ENCODE results near the gene SLC12A1. TPM values are rescaled to one million over a fixed set of nuclear protein-coding genes. Genes with fewer than 3 reads are reported as not detected.

Gene SLC12A1
- total RNA-seq, 6 experiments from 2014 or later, result 1.2 to 2.1 TPM; not detected in 4

DNA sequence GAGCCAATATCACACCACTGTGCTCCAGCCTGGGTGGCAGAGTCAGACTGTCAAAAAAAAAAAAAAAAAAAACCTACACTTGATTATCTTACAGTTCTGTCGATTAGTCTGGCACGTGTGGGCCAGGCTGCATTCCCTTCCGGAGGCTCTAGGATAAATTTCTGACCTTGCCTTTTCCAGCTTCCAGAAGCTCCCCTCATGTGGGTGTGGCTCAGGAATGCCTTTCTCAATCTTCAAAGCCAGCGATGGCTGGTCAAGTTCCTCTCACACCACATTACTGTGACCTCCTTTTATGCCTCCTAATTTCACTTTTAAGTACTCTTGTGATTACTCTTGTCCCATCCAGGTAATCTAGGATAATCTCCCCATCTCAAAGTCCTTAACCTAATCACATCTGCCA is 66.9 kb downstream of the SLC12A1 start:
- DNase-seq, result no peak
- TF ChIP-seq, protein P1, sequence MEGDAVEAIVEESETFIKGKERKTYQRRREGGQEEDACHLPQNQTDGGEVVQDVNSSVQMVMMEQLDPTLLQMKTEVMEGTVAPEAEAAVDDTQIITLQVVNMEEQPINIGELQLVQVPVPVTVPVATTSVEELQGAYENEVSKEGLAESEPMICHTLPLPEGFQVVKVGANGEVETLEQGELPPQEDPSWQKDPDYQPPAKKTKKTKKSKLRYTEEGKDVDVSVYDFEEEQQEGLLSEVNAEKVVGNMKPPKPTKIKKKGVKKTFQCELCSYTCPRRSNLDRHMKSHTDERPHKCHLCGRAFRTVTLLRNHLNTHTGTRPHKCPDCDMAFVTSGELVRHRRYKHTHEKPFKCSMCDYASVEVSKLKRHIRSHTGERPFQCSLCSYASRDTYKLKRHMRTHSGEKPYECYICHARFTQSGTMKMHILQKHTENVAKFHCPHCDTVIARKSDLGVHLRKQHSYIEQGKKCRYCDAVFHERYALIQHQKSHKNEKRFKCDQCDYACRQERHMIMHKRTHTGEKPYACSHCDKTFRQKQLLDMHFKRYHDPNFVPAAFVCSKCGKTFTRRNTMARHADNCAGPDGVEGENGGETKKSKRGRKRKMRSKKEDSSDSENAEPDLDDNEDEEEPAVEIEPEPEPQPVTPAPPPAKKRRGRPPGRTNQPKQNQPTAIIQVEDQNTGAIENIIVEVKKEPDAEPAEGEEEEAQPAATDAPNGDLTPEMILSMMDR (IDR thresholded peaks at IDR 0.05), result no peak
- no peak for TF ChIP-seq POLR2A (IDR thresholded peaks at IDR 0.05)
- no peaks in the 10 kb centered on the region for H3K27me3 ChIP-seq
- WGBS (ENCODE audit: insufficient coverage, low coverage, low lambda C conversion rate, missing lambda C conversion rate), result 48% methylated on average over 4 of the region's 4 CpGs
- H3K4me3 ChIP-seq, result no peak overlapping the region
- H3K27ac ChIP-seq, result no peak overlapping the region
- intact Hi-C loops (cut with DNase I), result no loop called here
- H3K4me1 ChIP-seq, result no peaks in the 10 kb centered on the region
- H3K36me3 ChIP-seq, result no peaks in the 10 kb centered on the region
- H3K9me3 ChIP-seq, result no peaks in the 10 kb centered on the region
- no peak for ATAC-seq

DNA sequence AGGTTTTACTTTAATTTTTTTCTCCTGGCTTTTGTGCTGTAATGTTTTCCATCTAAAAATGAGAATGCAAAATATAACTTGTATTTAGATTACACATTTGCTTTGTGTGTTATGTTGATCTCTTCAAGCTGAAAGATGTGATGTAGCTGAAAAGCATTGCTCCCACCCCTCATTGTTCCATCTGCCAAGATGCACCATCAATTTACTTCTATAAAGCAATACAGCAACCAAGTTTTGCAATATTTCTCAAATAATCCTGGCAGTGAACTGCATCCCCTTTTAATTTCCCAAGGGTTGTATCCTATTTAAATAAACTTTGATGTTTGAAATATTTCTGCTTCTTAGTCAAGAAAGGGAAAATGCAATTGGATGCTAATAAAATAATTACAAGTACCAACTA is 72.6 kb downstream of the SLC12A1 start:
- Histone ChIP-seq H3K27ac (no peak overlapping the region), H3K36me3 (no peaks in the 10 kb centered on the region), H3K9me3 (no peaks in the 10 kb centered on the region), H3K4me3 (no peak overlapping the region), H3K27me3 (no peaks in the 10 kb centered on the region), H3K4me1 (no peaks in the 10 kb centered on the region)
- no peak for DNase-seq
- intact Hi-C loops (cut with DNase I), result no loop called here
- no peak for ATAC-seq
- TF ChIP-seq, protein P1 (IDR thresholded peaks at IDR 0.05), result no peak
- TF ChIP-seq POLR2A (IDR thresholded peaks at IDR 0.05), result no peak

DNA sequence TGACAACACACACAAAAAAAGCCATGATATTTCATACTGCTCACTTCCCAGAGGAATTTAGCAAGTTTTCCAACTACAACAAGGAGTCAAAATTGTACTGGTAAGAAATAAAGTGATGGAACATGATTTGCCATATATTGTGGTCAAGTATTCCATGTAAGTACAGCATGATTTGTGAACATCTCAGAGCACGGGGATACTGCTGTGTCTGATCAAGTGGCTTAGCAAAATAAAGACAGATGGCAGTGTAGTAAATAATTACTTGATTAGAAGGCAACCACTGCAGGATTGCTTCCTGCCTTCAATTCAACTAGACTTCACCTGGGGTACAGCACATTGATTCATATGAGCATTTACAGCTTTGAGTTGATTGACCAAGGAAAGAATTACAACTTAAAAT is 73.5 kb downstream of the SLC12A1 start:
- Histone ChIP-seq H3K9me3 (no peaks in the 10 kb centered on the region), H3K4me1 (no peaks in the 10 kb centered on the region), H3K36me3 (no peaks in the 10 kb centered on the region), H3K27ac (no peak overlapping the region), H3K4me3 (no peak overlapping the region), H3K27me3 (no peaks in the 10 kb centered on the region)
- TF ChIP-seq, protein P1 (IDR thresholded peaks at IDR 0.05), result no peak
- no peak for TF ChIP-seq POLR2A (IDR thresholded peaks at IDR 0.05)
- no peak for DNase-seq
- intact Hi-C loops (cut with DNase I), result no loop called here
- 19% methylated on average over 1 of the region's 1 CpG for WGBS (ENCODE audit: insufficient coverage, low coverage, low lambda C conversion rate, missing lambda C conversion rate)
- no peak for ATAC-seq

DNA sequence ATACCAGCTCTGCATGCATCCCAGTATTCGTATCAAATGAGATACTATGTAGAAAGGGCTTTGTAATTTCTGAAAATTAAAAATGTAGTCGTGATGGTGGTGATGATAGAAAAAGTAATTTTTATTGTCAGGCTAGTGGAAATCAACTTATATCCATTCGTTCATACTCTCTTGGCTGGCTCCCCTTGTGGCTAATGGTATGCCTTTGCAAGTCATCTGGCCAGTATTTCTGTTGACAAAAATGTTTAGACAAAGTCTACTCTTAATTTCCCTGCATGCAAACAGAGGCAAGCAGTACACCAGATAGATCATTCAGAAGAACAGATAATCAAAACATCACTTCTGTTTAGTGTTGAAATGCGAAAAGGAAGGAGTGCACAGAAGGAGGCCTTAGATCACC is 75.6 kb downstream of the SLC12A1 start:
- H3K27ac ChIP-seq, result no peak overlapping the region
- whole genome bisulfite sequencing (ENCODE audit: insufficient coverage, low coverage, low lambda C conversion rate, missing lambda C conversion rate), result 50% methylated on average over 4 of the region's 4 CpGs
- H3K9me3 ChIP-seq, result no peaks in the 10 kb centered on the region
- TF ChIP-seq, protein P1 (IDR thresholded peaks at IDR 0.05), result no peak
- TF ChIP-seq POLR2A (IDR thresholded peaks at IDR 0.05), result no peak
- no peaks in the 10 kb centered on the region for H3K4me1 ChIP-seq
- no peaks in the 10 kb centered on the region for H3K27me3 ChIP-seq
- DNase-seq (no peak), ATAC-seq (no peak)
- H3K4me3 ChIP-seq, result no peak overlapping the region
- H3K36me3 ChIP-seq, result no peaks in the 10 kb centered on the region
- intact Hi-C loops (cut with DNase I), result no loop called here

DNA sequence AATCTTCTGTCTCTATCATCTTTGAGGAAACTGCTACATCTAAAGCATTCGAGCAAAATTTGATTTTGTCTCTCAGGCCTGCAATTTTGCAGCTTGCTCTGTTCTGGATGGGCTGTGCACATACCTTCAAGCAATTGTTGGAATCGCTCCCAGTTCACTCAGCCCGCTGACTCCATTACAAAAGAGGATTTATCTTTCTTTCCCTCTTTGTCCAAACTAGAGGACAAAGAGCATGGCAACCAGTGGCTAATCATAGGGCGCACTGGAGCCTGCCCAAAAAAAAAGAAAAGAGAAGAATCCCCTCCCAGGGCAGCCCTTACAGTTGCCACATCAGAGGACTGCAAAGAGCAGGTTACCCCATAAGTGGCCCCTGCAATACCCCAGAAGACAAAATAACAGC is 76.1 kb downstream of the SLC12A1 start:
- H3K9me3 ChIP-seq, result no peaks in the 10 kb centered on the region
- no peaks in the 10 kb centered on the region for H3K27me3 ChIP-seq
- intact Hi-C loops (cut with DNase I), result no loop called here
- no peaks in the 10 kb centered on the region for H3K36me3 ChIP-seq
- ATAC-seq, result no peak
- no peak overlapping the region for H3K4me3 ChIP-seq
- no peak overlapping the region for H3K27ac ChIP-seq
- WGBS (ENCODE audit: insufficient coverage, low coverage, low lambda C conversion rate, missing lambda C conversion rate), result 51% methylated on average over 3 of the region's 4 CpGs
- TF ChIP-seq, protein P1 (IDR thresholded peaks at IDR 0.05), result no peak
- DNase-seq, result no peak
- no peaks in the 10 kb centered on the region for H3K4me1 ChIP-seq

Data from right lobe of liver (tissue), 6 donors.